LoVo (cell line): ENCODE results near the gene DCAF4L1.

Experiments
- DNase-seq: peaks from one replicate; pipeline ENCODE4 v3.0.0-alpha.2; 2016; ENCODE audit warnings: low spot score

Gene DCAF4L1, protein sequence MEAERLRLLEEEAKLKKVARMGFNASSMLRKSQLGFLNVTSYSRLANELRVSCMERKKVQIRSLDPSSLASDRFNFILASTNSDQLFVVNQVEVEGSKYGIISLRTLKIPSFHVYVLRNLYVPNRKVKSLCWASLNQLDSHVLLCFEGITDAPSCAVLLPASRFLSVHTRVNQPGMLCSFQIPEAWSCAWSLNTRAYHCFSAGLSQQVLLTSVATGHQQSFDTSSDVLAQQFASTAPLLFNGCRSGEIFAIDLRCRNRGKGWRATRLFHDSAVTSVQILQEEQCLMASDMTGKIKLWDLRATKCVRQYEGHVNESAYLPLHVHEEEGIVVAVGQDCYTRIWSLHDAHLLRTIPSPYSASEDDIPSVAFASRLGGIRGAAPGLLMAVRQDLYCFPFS

DNA sequence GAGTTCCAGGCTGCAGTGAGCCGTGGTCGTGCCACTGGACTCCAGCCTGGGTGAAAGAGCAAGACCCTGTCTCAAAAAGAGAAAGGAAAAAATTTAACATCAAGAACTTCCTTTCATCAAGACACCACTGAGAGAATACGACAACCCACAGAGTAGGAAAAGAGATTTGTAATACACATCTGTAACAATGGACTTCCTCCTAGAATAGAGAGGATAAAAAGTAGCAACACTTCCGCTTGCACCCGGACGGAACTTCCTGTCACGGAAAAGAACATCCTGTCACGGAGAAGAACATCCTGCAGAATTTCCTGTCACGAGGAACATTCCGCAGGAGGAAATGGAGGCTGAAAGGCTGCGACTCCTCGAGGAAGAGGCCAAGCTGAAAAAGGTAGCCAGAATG, at the start of gene DCAF4L1:
Gene DCAF4L1 (plus strand): TSS at position 301 of the 400 bp plus-strand sequence. CDS start 37 bp downstream, at position 338.
- DNase-seq, result no peak

GRCh38 chr4:41932988-41933387, 48.6 kb upstream of the DCAF4L1 start:
- no peak for DNase-seq

DNA sequence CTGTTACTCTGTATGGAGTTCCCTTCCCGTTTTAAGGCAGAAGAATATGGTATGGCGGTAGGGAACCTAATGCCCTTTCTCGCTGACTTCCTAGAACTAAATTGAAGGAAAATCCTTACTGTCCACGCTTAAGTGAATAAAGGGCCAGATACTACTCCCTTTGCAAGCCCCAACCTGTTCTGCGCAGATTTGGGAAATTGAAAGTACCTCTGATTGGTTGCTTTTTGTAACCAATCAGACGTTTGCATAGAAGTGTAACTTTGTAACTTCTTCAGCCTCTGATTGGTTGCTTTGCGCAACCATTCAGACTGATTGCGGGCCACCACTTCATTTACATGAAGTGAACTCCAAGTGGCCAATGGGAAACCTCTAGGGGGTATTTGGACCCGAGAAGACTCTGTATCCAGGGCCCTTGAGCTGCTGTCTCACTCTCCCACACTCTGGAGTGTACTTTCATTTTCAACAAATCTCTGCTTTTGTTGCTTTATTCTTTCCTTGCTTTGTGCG, 47.5 kb upstream of the DCAF4L1 start:
- peak; percentile 73 for DNase-seq

DNA sequence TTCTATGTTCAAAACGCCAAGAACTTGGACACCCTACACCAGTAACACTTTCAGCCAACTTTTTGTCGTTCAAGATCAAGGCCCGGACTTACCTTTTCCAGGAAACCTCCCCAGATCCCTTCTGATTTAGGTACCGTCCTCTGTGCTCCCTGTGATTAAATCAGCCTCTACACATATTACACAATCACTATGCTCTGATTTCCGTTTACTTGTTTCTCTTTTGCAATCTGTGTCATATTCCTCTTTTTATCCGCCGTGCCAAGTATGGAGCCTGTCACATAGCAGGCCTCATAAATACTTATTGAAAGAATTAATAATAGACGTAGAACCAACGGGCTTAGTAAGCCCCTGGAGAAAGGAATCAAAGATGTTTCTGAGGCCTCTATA, 47.0 kb upstream of the DCAF4L1 start:
- no peak for DNase-seq

DNA sequence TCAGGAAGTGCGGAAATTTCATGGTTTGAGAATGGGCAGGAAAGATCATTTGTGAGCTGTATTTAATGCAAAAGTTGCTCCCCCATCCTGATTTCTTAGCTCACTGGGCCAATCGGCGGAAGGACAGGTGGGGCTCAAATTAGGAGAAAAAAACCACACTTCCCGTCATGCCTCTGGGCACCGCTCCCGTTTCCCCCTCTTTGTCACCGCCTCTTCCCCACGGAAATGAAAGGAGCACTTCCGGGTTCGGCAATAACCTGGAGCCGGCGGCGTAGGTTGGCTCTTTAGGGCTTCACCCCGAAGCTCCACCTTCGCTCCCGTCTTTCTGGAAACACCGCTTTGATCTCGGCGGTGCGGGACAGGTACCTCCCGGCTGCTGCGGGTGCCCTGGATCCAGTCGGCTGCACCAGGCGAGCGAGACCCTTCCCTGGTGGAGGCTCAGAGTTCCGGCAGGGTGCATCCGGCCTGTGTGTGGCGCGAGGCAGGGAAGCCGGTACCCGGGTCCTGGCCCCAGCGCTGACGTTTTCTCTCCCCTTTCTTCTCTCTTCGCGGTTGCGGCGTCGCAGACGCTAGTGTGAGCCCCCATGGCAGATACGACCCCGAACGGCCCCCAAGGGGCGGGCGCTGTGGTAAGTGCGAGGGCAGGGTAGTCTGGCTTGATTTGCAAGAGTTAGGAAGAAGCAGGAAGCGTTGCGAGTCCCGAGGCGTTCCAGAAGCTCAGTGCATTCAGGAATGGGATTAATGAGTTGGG, 46.5 kb upstream of the DCAF4L1 start, which contains the start of gene TMEM33:
Gene TMEM33 (plus strand): TSS at position 529 of the 751 bp plus-strand sequence. CDS start 56 bp downstream, at position 585.
- peak; percentile 94 for DNase-seq

DNA sequence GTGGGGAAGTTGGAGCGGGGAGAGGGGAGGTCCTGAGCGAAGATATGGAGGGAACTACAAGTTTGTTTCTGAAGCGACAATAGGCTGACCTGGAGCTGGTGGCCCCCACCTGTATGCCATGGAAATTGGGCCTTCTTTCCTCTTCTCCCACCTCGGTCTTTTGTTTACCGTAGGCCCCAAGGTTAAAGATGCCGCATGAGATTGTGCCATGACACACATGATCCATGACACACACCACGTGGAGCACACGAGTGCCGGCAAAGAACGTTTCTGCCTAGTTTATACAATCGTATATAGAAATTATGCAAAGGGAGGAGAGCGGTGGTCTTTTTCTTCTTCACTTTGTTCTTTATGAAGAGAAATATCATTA, 45.9 kb upstream of the DCAF4L1 start:
- DNase-seq, result peak; percentile 28

DNA sequence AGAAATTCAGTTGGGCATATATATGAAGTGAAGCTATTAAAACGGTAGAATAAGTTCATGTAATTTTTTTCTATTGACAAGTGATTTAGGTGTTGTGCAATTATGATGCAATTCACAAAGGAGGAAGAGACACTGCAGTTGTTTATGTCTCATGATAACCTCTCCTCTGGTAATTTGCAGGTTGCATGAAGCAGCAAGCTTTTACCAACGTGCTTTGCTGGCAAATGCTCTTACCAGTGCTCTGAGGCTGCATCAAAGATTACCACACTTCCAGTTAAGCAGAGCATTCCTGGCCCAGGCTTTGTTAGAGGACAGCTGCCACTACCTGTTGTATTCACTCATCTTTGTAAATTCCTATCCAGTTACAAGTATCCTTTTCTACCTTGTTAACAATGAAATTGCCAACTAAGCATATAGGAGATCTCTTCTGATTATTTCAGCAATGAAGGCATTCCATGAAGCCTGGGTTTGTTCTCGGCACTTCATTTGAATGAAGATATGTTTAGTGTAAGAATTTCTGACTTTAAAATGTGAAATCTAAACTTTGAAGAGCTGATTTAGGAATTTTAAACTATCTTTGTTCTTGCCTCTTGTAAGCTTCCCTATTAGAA, 42.4 kb upstream of the DCAF4L1 start:
- no peak for DNase-seq

- DNase-seq, result no peak
Observed at GRCh38 chr4:41940834-41941233, 40.7 kb upstream of the DCAF4L1 start.

GRCh38 chr4:41943506-41943905, 38.0 kb upstream of the DCAF4L1 start:
- no peak for DNase-seq

DNA sequence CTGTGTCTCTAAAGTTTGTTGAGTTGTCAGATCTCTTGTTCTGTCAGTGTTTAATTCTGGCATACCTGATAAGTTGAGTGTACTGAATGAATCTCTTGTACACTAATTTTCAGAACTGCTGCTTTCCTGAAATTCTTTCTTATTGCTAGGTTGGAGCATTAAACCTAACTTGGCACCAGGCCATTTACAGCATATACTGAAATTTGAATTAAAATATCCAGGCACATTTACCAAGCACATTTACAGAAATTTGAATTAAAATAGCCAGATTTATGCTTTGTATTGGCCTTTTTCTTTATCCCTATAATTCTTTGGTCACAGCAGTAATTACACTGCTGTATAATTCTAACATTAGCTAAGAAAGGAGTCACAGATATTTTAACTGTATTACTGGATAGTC, 37.5 kb upstream of the DCAF4L1 start:
- DNase-seq, result no peak

DNA sequence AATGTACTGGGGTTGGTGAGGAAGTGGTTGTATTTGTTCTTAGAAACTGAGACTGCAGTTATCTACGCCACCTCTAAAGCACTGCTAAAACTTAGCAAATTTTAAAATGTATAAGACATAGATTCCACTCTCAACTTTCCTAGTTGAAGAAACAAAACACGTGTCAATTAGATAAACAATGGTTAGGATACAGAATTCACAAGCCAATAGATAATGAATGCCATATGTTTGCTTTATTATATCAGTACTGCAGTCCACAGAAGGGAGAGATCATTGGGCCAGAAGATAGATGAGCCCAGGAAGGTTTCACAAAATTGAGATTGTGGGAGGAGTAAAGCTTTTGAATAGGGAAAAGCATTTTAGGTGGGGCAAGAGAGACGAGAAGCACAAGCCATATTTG, 32.0 kb upstream of the DCAF4L1 start:
- DNase-seq, result no peak

DNA sequence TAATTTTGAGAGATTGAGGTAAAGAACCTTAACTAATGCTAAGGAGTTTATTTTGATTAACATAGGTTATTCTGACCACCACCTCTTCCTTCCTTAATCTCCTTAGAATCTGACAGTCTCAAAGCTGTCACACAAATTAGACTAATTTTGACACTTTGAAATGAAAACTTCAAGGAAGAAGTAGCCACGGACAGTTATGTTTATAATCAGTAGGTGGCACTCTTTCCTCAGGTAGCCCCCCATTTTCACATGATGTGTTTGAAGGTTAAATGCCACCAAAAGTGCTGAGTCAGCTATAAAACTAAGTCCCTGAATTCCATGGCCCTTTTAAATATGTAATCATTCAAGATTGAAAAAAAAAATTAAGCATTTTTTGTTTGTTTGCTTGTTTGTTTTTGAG, 23.9 kb upstream of the DCAF4L1 start:
- peak; percentile 6 for DNase-seq

GRCh38 chr4:41963105-41963504, 18.5 kb upstream of the DCAF4L1 start:
- no peak for DNase-seq

- no peak for DNase-seq
Observed at GRCh38 chr4:41964401-41964800, 17.2 kb upstream of the DCAF4L1 start.

DNA sequence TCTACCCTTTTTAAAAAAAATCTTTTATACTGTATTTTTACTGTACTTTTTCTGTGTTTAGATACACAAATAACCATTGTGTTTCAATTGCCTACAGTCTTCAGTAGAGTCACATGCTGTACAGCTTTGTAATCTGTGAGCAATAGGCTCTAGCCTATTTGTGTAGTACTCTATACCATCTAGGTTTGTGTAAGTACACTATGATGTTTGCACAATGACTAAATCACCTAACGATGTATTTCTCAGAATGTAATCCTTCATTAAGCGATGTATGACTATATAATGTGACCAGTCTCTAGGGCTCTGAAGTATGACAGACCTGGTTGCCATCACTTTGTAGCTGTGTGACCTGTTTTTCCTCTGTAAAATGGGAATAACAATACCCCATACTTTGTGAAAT, 14.2 kb upstream of the DCAF4L1 start:
- DNase-seq, result no peak

DNA sequence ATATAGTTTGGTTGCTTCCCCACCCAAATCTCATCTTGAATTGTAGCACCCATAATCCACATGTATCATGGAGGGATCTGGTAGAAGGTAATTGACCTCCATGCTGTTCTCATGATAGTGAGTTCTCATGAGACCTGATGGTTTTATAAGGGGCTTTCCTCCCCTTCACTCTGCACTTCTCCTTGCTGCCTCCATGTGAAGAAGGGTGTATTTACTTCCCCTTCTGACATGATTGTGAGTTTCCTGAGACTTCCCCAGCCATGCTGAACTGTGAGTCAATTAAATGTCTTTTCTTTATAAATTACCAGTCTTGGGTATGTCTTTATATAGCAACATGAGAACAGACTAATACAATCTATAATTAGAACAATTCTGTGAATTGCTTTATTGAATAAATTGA, 11.9 kb upstream of the DCAF4L1 start:
- DNase-seq, result no peak

- no peak for DNase-seq
Observed at GRCh38 chr4:41975341-41975740, 6.2 kb upstream of the DCAF4L1 start.

GRCh38 chr4:41976775-41977516, 4.6 kb upstream of the DCAF4L1 start:
- DNase-seq, result no peak

DNA sequence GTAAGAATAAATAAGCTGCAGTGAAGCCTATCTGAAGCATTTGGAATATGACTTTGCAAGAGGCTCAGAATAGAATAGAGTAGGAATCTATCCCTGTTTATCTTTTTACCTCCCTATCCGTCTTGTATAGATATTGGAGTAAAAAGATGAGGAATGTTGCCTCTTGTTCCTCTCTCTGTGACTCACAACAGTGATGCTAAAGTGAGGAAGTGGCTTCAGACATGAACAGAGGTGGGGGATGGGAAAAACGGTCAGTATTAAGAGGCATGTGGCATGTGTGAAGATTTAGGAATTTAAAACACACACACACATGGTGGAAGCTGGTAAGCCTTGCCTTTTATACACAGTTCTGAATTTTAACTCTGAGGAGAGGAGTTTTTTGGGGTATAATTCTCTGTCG, 3.8 kb upstream of the DCAF4L1 start:
- DNase-seq, result no peak

DNA sequence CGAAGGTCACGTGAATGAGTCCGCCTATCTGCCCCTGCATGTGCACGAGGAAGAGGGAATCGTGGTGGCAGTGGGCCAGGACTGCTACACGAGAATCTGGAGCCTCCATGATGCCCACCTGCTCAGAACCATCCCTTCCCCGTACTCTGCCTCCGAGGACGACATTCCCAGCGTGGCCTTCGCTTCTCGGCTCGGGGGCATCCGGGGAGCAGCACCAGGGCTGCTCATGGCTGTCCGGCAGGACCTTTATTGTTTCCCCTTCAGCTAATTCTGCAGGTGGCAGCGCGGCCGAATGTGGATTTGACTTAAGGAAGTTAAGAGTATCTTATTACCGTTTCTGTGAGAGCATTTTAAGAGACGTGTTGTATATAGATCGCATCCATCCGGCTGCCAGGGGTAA, 1.2 kb downstream of the DCAF4L1 start:
- no peak for DNase-seq

- DNase-seq, result no peak
Observed at GRCh38 chr4:41985151-41985550, 3.6 kb downstream of the DCAF4L1 start.

DNA sequence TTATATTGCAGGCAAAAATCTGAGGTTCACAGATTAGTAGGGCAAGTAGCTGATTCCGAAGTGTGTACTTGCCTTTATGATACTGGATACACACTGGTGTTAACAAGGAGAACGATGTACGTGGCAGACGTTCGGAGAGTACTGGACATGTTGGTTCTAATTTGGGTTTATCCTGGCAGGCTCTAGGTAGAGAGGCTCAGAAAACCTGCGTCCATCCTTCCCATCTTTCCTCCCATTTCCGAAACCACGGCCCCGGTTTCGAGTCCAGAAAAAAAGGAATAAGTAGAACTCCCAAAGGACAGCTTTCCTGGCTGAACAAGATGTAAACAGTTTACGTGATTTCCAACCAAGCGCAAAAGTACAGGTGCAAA, 8.4 kb downstream of the DCAF4L1 start:
- no peak for DNase-seq
